NCI-H446 (cell line): ENCODE measurements around the gene BEND3.
"Not testable (repeated sequence)": the region's sequence is repeated elsewhere in the genome, so short reads cannot be mapped to it uniquely, and the experiment has no call there.

Source experiments
- DNase-seq, 2 experiments: peaks; one replicate each; lab custom pipeline; 2025; lab: John Stamatoyannopoulos, UW

The BEND3 gene

DNA sequence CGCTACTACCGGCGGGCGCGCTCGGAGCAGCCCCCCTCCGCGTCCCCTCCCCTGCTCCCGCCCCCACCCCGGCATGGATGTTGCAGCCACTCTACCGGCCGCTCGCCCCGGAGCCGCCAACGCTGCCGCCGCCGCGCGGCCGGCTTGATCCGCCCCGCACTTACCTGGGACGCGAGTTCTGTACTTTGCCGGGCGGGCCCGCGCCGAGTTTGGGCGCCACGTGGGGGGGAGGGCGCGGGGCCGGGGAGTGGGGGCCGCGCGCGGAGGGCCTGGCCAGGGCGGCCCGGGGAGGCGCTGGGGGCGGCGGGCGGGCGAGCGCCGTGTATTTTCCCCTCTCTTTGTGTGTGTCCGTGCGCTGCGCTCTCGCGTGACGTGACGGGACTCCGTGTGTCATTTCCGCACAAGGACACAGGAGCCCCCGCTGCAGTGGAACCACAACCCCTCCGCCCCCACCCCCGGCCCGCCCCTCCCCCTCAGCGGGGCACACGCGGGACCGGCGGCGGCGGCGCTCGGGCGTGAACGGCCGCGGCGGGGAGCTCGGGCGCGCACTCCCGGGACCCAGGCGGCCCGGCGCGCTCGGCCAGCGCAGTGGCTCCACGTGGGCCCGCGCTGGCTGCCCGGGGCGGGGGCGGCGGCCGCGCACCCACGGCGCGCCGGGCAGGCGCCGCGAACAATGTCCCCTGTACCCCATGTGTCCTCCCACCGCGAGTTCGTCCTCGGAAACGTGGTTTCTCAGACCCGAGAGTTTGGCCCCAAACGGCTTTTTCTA, at the start of gene BEND3:
TSS of gene BEND3 (minus strand) at position 590 of the 769 bp plus-strand sequence. CDS start 16,230 bp downstream, outside the sequence.
- peak in 1 of 2 experiments; percentile 43 for DNase-seq

- not testable (repeated sequence) for DNase-seq
Measured at GRCh38 chr6:107164299-107164698, 49.0 kb upstream of the BEND3 start.

DNA sequence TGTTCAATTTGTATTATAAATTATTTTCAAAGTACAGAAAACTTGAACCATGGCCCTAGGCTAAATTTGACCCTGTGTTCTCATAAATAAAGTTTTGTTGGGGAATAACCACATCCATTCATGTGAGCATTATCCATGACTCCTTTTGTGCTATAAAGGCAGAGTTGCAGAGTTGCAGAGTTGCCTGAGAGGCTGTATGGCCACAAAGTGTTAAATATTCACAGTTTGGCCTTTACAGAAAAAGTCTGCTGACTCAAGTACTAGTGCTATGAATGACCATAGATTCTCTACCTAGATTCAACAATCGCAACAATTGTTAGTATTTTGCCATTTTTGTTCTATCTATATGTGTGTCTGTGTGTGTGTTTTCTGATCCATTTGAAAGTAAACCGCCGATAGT, 46.2 kb upstream of the BEND3 start:
- no peak for DNase-seq

- DNase-seq, result no peak
Measured at GRCh38 chr6:107156617-107157016, 41.3 kb upstream of the BEND3 start.

DNA sequence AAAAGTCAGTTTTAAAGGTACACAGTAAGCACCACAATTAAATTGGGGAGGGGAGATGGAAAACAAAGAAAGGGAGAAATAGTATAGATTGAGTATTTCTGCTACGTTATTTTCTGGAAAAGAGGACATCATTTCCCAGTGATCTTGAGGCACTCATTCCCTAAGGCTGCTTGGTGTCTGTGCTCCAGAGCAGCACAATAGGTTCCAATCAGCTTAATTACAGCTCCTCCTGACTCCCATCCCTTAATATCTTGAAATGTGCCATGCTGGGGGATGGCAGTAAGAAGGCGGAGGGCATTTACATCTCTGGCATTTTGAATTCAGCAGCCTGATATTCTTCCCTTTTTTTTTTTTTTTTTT, 39.5 kb upstream of the BEND3 start:
- DNase-seq, result no peak

DNA sequence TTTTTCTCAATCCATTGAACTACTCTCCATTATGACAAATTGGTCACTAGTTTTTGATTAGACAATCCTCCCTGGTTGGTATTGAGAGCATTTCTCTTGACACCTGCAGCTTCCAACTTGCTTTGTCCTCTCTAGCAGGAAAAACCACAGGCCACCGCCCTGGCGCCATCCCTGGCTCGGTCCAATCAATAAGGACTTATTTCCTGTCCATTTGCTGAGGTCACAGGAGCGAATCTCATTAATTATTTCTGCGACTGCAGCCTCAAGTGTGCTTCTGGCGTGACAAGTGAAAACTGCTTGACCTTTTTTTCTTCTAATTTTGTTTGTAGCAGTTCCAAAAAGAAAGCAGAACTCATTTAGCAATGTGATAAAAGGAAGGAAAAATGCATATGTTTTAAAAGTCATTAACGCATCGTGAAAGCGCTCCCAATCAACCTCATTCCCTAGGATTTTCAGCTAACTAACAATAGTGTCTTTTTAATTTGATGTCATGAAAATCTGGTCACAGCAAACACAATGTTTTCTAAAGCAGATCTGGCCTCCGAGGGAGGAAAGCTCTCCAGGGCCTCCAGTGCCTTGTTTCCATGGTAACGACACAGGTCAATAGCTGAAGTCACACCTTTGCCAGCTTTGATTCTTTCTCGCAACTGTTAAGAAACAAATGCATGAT, 39.0 kb upstream of the BEND3 start:
- no peak for DNase-seq

- no peak for DNase-seq
Measured at GRCh38 chr6:107152638-107153430, 37.5 kb upstream of the BEND3 start.

DNA sequence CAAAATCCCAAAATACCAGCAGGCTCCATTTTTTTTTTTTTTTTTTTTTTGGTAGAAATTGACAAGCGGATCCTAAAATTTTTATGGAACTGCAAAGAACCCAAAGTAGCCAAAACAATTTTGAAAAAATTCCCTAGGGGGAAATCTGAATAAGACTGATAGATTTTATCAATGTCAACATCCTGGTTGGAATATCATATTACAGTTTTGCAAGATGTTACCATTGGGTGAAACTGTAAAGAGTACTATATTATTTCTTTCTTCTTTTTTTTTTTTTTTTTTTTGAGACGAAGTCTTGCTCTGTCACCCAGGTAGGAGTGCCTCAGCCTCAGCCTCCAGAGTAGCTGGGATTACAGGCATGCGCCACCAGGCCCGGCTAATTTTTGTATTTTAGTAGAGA, 29.4 kb upstream of the BEND3 start:
- DNase-seq, result no peak

- no peak for DNase-seq
Measured at GRCh38 chr6:107144014-107144413, 28.7 kb upstream of the BEND3 start.

DNA sequence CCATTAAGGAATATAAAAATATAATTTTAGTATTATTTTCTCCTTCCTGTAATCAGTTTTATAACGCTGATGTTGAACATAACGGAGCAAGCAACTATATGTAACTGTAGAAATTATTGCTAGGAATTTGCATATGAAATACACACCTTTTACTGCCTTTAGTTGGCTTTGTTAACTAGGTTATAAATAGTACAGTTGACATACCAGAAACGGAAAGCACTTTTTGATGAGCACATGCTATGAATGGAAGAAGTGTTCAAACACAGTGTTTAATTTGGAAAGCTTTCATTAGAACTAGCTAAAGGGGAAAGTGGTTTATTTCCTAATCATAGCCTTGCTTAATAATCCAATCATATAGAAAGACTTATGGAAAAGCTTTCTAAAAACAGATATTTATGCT, 25.3 kb upstream of the BEND3 start:
- DNase-seq, result no peak

DNA sequence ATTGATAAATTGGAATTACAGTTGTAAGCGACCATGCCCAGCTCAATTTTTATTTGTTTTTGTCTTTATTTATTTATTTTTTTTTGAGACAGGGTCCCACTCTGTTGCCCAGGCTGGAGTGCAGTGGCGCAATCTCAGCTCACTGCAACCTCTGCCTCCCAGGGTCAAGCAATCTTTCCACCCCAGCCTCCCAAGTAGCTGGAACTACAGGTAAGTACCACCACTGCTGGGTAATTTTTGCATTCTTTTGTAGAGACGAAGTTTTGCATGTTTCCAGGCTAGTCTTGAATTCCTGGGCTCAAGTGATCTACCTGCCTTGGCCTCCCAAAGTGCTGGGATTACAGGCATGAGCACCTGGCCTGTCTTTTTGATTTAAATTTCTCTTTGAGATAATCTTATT, 21.0 kb upstream of the BEND3 start:
- not testable (repeated sequence) for DNase-seq

DNA sequence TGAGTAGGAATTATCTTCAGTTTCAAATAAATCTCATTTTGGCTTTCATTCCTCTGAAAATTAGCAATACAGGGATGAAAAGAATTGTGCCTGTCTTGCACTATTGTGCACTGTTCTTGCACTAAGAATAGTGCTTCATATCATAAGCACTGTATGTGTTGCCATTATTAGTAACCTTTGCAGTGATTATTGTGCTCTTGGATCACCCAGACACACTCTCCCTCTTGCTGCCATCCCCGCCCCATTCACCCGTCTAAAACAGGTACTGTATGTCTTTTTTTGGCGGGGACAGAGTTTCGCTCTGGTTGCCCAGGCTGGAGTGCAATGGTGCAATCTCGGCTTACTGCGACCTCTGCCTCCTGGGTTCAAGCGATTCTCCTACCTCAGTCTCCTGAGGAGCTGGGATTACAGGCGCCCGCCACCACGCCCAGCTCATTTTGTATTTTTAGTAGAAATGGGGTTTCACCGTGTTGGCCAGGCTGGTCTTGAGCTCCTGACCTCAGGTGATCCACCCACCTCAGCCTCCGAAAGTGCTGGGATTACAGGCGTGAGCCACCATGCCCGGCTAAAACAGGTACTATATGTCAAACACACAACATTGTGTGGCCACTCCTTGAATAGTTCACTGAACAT, 19.8 kb upstream of the BEND3 start:
- not testable (repeated sequence) for DNase-seq

- DNase-seq, result peak in 1 of 2 experiments; percentile 32
Measured at GRCh38 chr6:107132330-107132954, 17.1 kb upstream of the BEND3 start.

- peak in 1 of 2 experiments; percentile 13 for DNase-seq
Measured at GRCh38 chr6:107129370-107129925, 14.1 kb upstream of the BEND3 start.

GRCh38 chr6:107128577-107128976, 13.3 kb upstream of the BEND3 start:
- DNase-seq, result no peak

GRCh38 chr6:107128175-107128574, 12.9 kb upstream of the BEND3 start:
- DNase-seq, result no peak

DNA sequence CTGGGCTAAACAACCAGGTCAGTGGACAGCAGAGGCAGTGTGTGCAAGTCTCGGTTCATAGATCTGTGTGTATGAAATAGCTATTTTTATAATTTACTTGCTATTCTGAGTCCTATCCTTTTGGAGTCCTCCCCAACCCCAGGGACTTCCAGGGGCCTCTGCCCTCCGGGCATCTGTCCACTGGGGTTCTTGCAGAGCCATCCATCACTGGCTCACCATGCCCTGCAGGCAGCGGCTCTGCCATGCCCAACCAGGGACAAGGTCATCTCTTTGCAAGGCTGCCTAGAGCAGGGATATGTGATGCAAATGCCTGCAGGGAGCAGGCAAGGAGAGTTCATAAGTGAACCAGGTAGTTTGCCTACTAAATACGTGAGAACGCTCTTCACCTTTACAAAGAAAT, 10.5 kb upstream of the BEND3 start:
- DNase-seq, result no peak

DNA sequence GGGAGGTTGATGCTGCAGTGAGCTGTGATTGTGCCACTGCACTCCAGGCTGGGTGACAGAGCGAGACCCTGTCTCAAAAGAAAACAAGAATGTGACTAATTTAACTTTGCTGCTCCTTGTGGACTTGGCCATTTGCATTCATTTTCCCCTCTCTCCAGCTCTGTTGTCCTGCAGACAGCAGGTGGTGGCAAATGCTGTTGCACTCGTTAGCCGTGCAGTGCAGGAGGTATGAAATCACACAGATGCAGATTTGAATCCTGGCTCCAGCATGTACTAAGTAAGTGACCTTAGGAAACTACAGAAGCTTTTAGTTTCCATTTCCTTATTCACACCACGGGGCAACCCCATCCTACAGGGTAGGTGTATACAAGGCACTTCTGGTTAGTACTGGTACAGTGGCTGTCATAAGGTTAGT, 9.6 kb upstream of the BEND3 start:
- no peak for DNase-seq

DNA sequence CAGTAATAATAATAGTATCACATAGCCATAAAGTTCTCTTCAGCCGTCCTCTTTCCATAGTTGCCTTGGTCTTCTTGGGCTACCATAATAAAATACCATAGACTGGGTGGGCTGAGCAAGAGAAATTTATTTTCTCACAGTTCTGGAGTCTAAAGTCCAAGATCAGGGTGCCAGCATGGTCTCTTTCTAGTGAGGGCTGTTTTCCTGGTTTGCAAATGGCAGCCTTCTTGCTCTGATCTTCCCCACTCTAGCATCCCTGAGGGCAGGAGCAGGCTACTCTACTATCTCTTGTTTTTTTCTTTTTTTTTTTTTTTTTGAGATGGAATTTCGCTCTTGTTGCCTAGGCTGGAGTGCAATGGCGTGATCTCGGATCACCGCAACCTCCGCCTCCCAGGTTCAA, 8.2 kb upstream of the BEND3 start:
- DNase-seq, result no peak

DNA sequence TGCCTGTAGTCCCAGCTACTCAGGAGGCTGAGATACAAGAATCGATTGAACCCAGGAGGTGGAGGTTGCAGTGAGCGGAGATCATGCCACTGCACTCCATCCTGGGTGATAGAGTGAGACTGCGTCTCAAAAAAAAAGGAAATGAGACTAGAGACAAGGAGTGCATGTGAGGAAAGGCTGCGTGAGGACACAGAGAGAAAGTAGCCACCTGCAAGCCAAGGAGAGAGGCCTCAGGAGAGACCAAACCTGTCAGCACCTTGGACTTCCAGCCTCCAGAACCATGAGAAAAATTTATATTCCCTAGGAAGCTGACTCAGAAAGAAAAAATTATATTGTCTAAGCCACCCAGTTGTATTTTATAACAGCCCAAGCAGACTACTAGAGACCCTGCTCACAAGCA, 7.4 kb upstream of the BEND3 start:
- DNase-seq, result no peak

GRCh38 chr6:107121964-107122495, 6.7 kb upstream of the BEND3 start:
- DNase-seq, result no peak
